Suppressor macrophage (primary cell): ENCODE measurements around the gene SPOPL.

Source experiments
- DNase-seq, 4 experiments: peaks; one replicate each; pipeline ENCODE4 v3.0.0-alpha.2; 2020 to 2022

SPOPL gene

DNA sequence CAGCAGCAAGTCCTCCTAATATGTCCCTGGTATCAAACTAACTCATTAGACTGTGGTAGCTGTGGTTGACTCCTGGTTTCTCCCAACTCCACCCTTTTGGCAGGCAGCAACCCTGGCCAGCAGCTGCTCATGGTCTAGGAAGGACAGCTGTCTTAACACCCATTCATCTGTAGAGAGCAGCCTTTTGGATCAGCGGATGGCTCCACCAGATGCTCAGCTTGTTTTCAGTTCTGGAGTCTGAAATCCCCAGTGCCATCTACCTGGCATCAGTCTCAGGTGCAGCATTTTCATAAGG, 100.5 kb downstream of the SPOPL start:
- DNase-seq, result no peak

DNA sequence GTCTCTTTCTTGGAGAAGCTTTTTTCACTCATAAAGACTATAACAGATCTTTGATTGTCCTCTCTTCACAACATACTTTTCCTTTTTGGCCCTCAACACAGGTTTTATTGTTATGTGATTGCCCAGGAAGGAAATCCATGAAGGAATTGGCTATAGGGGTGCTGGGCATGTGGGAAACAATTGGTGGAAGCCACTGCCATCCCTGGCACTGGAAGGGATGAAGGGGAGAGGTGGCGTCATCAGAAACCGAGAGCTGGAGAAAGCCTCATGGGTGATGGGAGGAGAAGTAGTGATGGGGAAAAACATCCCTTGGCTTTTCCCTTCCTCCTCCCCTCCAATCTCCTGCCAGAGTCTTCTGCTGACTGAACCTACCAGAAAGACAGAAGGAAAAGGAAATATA, 106.2 kb downstream of the SPOPL start:
- DNase-seq, result no peak

DNA sequence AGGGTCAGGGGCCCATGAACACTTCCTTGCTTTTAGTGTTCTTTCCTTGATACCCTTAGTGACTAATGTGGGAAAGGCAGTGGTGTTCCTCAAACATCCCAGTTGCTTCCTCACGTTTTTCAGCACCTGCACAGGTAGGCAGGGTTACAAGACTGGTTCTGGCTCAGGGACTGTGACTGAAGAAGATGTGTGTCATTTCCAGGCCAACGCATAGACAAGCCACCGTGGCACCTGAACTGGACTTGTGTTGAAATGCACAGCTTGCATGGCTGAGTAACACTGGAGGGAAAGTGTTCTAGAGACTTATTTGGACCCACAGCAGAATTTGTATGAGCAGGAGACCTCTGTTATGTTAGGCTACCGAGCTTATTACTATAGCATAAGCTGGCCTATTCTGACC, 107.9 kb downstream of the SPOPL start:
- no peak for DNase-seq

DNA sequence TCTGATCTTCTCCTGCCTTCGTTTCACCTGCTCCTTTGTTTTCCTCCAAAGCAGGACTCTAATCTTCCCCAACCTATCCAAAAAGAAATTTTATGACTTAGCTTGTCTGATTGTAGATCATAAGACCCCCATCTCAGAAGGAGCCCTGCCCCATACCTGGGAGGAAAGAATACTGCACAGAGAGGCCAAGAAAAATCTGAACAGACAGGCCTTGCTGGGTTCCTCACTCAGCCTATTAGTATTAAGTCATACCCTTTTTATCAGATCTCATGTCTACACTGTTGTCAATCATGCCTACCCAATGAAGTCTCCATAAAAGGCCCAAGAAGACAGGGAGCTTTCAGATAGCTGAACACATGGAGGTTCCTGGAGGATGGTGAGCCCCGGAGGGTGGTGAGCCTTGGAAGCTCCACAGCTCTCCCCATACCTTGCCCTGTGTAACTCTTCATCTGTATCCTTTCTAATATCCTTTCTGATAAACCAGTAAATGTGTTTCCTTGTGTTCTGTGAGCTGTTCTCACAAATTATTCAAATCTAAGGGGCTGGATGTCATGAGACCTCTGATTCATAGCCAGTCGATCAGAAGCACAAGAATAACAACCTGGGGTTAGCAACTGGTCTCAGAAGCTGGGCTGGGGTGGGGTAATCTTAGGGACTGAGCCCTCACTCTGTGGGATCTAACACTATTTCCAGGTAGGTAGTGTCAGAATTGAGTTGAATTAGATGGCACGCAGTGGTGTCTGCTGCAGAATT, 108.8 kb downstream of the SPOPL start:
- DNase-seq, result no peak

DNA sequence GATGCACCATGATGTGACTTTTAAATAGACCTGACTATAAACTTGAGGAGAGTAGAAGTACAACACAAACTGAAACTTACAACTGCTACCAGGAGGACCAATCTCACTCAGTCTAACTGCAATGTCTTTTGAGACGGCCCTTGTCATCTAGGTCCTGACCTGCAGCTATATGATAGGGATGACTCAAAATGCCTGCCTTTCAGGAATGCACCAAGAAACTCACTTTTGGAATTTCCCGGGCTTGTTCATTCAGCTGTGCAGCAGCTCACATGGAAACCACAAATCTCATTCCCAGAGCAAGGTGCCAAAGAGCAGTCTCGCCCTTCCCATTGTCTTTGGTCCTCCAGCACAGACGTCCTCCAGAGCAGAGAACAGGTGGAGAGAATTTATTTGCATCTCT, 113.7 kb downstream of the SPOPL start:
- DNase-seq, result no peak

DNA sequence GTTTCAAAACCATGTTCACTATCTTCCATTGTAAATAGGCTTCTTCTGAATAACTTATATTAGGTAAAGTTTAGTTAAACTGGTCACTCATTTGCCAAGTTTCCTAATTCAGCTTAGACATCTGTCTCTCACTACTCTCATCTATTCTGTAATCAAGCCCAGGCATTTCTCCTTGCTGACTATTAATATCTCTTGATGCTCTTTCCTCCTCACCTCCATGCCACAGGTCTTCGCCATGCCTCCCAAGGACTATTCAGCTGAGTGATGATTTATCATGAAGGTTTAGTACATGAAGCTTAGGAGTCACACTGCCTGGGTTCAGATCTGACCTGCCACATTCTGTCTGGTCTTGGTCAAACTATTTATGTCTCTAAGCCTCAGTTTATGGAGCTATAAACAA, 115.5 kb downstream of the SPOPL start:
- no peak for DNase-seq

DNA sequence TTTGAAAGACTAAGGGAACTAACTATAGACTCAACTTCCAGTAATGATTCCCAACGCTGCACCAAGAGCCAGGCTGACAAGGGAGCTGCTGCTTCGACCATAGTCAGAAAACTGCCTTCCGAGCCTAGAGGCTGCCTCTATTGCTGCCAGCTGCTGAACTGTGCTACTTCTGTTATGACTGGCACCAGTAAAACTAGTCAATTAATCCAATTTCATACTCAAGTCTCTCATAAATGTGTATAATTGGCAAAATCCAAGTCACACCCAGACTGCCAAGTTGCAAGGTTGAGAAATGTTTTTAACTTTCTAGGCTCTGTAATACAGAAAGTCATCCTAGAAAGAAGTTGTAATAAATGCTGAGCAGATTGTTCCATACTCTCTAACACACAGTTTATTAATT, 117.4 kb downstream of the SPOPL start:
- no peak for DNase-seq

DNA sequence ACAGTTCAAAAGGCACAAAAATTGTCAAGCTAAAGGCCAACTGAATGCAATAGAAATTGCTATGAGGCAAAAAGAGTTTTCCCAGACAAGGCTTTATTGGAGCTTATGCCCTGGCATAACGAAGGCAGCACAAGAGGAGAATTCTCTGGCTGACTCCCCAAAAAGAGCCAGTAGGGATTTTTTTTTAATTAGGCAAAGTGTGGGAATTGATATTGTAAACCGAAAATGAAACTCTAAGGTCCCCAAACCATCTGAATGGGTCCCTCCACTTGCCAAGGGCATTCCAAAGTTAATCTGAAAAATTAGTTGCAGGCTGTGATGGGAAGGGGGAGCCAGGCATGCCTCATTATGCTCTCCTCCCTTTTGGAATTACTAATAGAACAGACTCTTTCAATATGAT, 118.9 kb downstream of the SPOPL start:
- no peak for DNase-seq

DNA sequence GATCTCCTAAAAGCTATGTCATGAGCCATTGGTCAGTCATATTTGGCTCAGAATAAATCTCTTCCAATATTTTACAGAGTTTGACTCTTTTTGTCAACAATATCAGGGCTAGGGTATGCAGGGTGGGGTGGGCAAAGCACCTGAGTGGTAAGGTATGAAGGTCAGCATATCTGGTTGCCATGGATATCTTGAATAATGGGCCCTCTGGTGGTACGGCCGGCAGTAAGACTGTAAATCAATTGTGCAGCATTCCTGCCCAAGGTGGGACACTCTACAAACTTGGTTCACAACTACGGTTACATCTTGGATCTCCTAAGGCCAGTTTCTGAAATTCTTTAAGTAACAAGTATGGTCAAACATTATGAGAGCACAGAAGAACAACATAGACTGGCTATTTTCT, 119.6 kb downstream of the SPOPL start:
- DNase-seq, result no peak

DNA sequence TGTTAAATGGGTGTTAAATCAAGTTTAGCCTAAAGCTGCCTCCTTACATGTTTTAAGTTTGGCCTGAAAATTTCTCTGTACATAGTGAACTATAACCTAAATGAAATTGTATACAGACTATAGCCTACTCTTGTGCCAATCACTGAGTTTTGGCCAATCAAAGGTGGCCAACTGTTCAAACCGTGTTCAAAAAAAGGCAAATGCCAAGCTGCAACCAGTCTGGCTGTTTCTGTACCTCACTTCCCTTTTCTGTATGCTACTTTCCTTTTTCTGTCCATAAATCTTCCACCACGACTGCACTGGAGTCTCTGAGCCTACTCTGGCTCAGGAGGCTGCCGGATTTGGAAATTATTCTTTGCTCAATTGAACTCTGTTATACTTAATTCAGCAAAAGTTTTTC, 121.0 kb downstream of the SPOPL start:
- peak; percentile 1 to 31 (median 28) for DNase-seq
